Mucosa of rectum (tissue), 2 donors: ENCODE data around the gene ZBTB7B.

Experiments used
- H3K27ac ChIP-seq, 2 donors: one replicate each; pipeline ENCODE4 v1.7.0; 2013; ENCODE audit warnings: inconsistent platforms in 2 of 2, low read depth in 2 of 2, low read length in 2 of 2
- H3K27me3 ChIP-seq, 2 donors: one replicate each; pipeline ENCODE4 v1.7.0; 2013; ENCODE audit warnings: low read length in 2 of 2; ENCODE audit not compliant: control insufficient read depth in 2 of 2, insufficient read depth in 2 of 2
- H3K36me3 ChIP-seq, 2 donors: one replicate each; pipeline ENCODE4 v1.7.0; 2013; ENCODE audit warnings: low read length in 2 of 2; ENCODE audit not compliant: control insufficient read depth in 2 of 2, insufficient read depth in 2 of 2
- H3K4me1 ChIP-seq, 2 donors: one replicate each; pipeline ENCODE4 v1.7.0; 2013; ENCODE audit warnings: low read length in 2 of 2, mild to moderate bottlenecking in 1 of 2; ENCODE audit not compliant: control insufficient read depth in 2 of 2, insufficient read depth in 2 of 2
- H3K4me3 ChIP-seq, 2 donors: one replicate each; pipeline ENCODE4 v1.7.0; 2013; ENCODE audit warnings: low read length in 2 of 2
- H3K9ac ChIP-seq, 2 donors: one replicate each; pipeline ENCODE4 v1.7.0; 2013; ENCODE audit warnings: low read length in 2 of 2, low read depth in 1 of 2, mild to moderate bottlenecking in 1 of 2
- H3K9me3 ChIP-seq, 2 donors: one replicate each; pipeline ENCODE4 v1.7.0; 2013; ENCODE audit warnings: low read length in 2 of 2; ENCODE audit not compliant: control insufficient read depth in 2 of 2
- donor health status: healthy.
- donor health status: Normal muscosa, but diverticular disease.

ZBTB7B gene

GRCh38 chr1:154959426-154959780, 43.2 kb upstream of the ZBTB7B start:
- Histone ChIP-seq H3K27ac (no peak overlapping the region), H3K36me3 (peaks cover 14 to 28% of the 10 kb centered on the region in 2 donors), H3K27me3 (no peaks in the 10 kb centered on the region), H3K4me1 (peaks cover 40 to 43% of the 10 kb centered on the region in 2 donors), H3K9me3 (no peaks in the 10 kb centered on the region), H3K4me3 (no peak overlapping the region), H3K9ac (no peak overlapping the region)

- Histone ChIP-seq H3K4me3 (peak overlapping the region; percentile 86 to 88), H3K9me3 (no peaks in the 10 kb centered on the region), H3K36me3 (peaks cover 22 to 37% of the 10 kb centered on the region in 2 donors), H3K9ac (peak overlapping the region; percentile 86 to 94), H3K27ac (peak overlapping the region; percentile 98), H3K27me3 (no peaks in the 10 kb centered on the region), H3K4me1 (peaks cover 29 to 33% of the 10 kb centered on the region in 2 donors)
Measured at GRCh38 chr1:154960446-154961136, 42.0 kb upstream of the ZBTB7B start.

- peaks cover 27 to 28% of the 10 kb centered on the region in 2 donors for H3K4me1 ChIP-seq
- peak within 1 kb of the TSS; percentile 86 to 88 for H3K4me3 ChIP-seq
- no peaks in the 10 kb centered on the region for H3K9me3 ChIP-seq
- H3K27me3 ChIP-seq: no peaks in the 10 kb centered on the region
- peak within 1 kb of the TSS; percentile 98 for H3K27ac ChIP-seq
- peaks cover 31 to 46% of the 10 kb centered on the region in 2 donors for H3K36me3 ChIP-seq
- peak within 1 kb of the TSS; percentile 86 to 94 for H3K9ac ChIP-seq
Measured at GRCh38 chr1:154961207-154962155, 41.1 kb upstream of the ZBTB7B start, which contains the start of gene PYGO2. PYGO2 (minus strand) TSS chr1:154961782; CDS start chr1:154961576, 206 bp downstream.

GRCh38 chr1:154962156-154962749, 40.3 kb upstream of the ZBTB7B start:
- Histone ChIP-seq H3K4me1 (peaks cover 19 to 21% of the 10 kb centered on the region in 2 donors), H3K36me3 (peaks cover 39 to 53% of the 10 kb centered on the region in 2 donors)

GRCh38 chr1:154962795-154963330, 39.7 kb upstream of the ZBTB7B start:
- peaks cover 45 to 59% of the 10 kb centered on the region in 2 donors for H3K36me3 ChIP-seq
- no peaks in the 10 kb centered on the region for H3K27me3 ChIP-seq
- peaks cover 18 to 20% of the 10 kb centered on the region in 2 donors for H3K4me1 ChIP-seq
- peak overlapping the region; percentile 86 to 94 for H3K9ac ChIP-seq
- peak overlapping the region in 1 of 2 donors; percentile 98 for H3K27ac ChIP-seq
- H3K9me3 ChIP-seq: no peaks in the 10 kb centered on the region
- peak overlapping the region in 1 of 2 donors; percentile 86 for H3K4me3 ChIP-seq

More at GRCh38 chr1:154962156-154962749, 40.3 kb upstream of the ZBTB7B start:
- Histone ChIP-seq H3K9me3 (no peaks in the 10 kb centered on the region), H3K27ac (peak overlapping the region; percentile 98), H3K9ac (peak overlapping the region; percentile 86 to 94), H3K4me3 (peak overlapping the region; percentile 86 to 88), H3K27me3 (no peaks in the 10 kb centered on the region)

- Histone ChIP-seq H3K9me3 (no peaks in the 10 kb centered on the region), H3K4me1 (peaks cover 18 to 20% of the 10 kb centered on the region in 2 donors), H3K9ac (no peak overlapping the region), H3K4me3 (no peak overlapping the region), H3K27ac (no peak overlapping the region), H3K36me3 (peaks cover 51 to 64% of the 10 kb centered on the region in 2 donors), H3K27me3 (no peaks in the 10 kb centered on the region)
Measured at GRCh38 chr1:154963643-154964042, 39.0 kb upstream of the ZBTB7B start.

- H3K9me3 ChIP-seq: no peaks in the 10 kb centered on the region
- H3K36me3 ChIP-seq: peaks cover 50 to 65% of the 10 kb centered on the region in 2 donors
- H3K9ac ChIP-seq: no peak overlapping the region
- H3K27me3 ChIP-seq: no peaks in the 10 kb centered on the region
- H3K4me3 ChIP-seq: no peak overlapping the region
- H3K4me1 ChIP-seq: peaks cover 18 to 20% of the 10 kb centered on the region in 2 donors
- H3K27ac ChIP-seq: no peak overlapping the region
Measured at GRCh38 chr1:154964359-154964758, 38.2 kb upstream of the ZBTB7B start.

GRCh38 chr1:154966111-154966510, 36.5 kb upstream of the ZBTB7B start:
- H3K27ac ChIP-seq: no peak overlapping the region

GRCh38 chr1:154967331-154967950, 35.2 kb upstream of the ZBTB7B start:
- no peak overlapping the region for H3K9ac ChIP-seq

More at GRCh38 chr1:154966111-154966510, 36.5 kb upstream of the ZBTB7B start:
- Histone ChIP-seq H3K4me3 (no peak overlapping the region), H3K36me3 (peaks cover 50 to 66% of the 10 kb centered on the region in 2 donors), H3K4me1 (peaks cover 18 to 20% of the 10 kb centered on the region in 2 donors), H3K9me3 (no peaks in the 10 kb centered on the region), H3K27me3 (no peaks in the 10 kb centered on the region), H3K9ac (no peak overlapping the region)

More at GRCh38 chr1:154967331-154967950, 35.2 kb upstream of the ZBTB7B start:
- H3K4me1 ChIP-seq: peaks cover 23 to 27% of the 10 kb centered on the region in 2 donors
- H3K9me3 ChIP-seq: no peaks in the 10 kb centered on the region
- no peaks in the 10 kb centered on the region for H3K27me3 ChIP-seq
- H3K36me3 ChIP-seq: peaks cover 50 to 70% of the 10 kb centered on the region in 2 donors
- no peak overlapping the region for H3K27ac ChIP-seq
- H3K4me3 ChIP-seq: no peak overlapping the region
